ENCODE data around the gene MRPL44. TPM values are rescaled to one million over a fixed set of nuclear protein-coding genes. Genes with fewer than 3 reads are reported as not detected.

Gene MRPL44
- total and polyA plus RNA-seq, 11 donors: 20.7 to 54.2 (median 38.2) TPM

DNA sequence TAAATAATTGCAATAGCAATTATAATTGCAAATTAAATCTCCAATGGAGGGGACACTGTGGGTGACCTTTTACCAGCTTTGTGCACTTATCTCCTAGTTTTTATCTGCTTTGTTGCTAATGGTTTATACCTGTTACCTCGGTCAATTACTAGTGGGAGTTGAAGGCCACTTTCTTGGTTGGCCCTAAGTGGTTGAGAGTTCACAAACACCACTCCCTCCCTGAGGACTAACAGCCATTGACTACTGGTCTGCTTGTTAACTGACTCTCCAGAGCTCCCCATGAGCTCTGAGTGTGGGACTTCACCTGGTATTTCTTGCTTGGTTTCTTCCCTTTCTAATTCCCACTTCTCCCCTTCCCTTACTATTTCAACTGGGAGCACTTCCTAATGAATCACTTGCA is 54.6 kb downstream of the MRPL44 start:
- WGBS, 4 donors: 78 to 91% (median 85%) methylated on average over 1 of the region's 1 CpG
- Histone ChIP-seq H3K27me3 (no peaks in the 10 kb centered on the region), H3K9me3 (no peaks in the 10 kb centered on the region), H3K36me3 (no peaks in the 10 kb centered on the region), H3K27ac (no peak overlapping the region), H3K4me1 (peaks cover 0 to 16% (median 0%) of the 10 kb centered on the region in 12 donors), H3K4me3 (no peak overlapping the region)
- intact Hi-C loops (cut with DNase I): no loop called here
- ATAC-seq (no peak), DNase-seq (no peak)
- TF ChIP-seq POLR2A (IDR thresholded peaks at IDR 0.05): no peak
- TF ChIP-seq, protein P1, sequence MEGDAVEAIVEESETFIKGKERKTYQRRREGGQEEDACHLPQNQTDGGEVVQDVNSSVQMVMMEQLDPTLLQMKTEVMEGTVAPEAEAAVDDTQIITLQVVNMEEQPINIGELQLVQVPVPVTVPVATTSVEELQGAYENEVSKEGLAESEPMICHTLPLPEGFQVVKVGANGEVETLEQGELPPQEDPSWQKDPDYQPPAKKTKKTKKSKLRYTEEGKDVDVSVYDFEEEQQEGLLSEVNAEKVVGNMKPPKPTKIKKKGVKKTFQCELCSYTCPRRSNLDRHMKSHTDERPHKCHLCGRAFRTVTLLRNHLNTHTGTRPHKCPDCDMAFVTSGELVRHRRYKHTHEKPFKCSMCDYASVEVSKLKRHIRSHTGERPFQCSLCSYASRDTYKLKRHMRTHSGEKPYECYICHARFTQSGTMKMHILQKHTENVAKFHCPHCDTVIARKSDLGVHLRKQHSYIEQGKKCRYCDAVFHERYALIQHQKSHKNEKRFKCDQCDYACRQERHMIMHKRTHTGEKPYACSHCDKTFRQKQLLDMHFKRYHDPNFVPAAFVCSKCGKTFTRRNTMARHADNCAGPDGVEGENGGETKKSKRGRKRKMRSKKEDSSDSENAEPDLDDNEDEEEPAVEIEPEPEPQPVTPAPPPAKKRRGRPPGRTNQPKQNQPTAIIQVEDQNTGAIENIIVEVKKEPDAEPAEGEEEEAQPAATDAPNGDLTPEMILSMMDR (IDR thresholded peaks at IDR 0.05): no peak

DNA sequence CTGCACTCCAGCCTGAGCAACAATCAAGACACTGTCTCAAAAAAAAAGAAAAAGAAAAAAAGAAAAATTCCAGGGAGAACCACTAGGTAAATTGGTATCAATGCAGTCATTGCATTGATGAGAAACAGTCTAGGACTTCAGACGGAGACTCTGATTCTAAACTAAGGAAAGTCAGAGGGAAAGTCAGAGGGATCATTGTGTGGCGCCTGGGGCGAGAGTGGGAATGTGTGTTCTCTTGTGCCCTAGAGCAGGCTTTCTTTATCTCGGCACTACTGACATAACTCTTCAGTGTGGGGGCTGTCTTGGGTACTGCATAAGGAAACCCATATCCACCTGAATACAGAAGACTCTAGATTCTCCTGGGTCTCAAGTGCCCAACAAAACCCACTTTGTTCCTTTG is 57.1 kb downstream of the MRPL44 start:
- ATAC-seq (no peak), DNase-seq (no peak)
- Histone ChIP-seq H3K27me3 (no peaks in the 10 kb centered on the region), H3K9me3 (no peaks in the 10 kb centered on the region), H3K27ac (no peak overlapping the region), H3K4me3 (no peak overlapping the region), H3K36me3 (no peaks in the 10 kb centered on the region), H3K4me1 (peaks cover 0 to 6% (median 0%) of the 10 kb centered on the region in 12 donors)
- intact Hi-C loops (cut with DNase I): no loop called here
- 74 to 81% (median 77%) methylated on average over 4 of the region's 4 CpGs for WGBS, 4 donors
- TF ChIP-seq, protein P1 (IDR thresholded peaks at IDR 0.05): no peak
- TF ChIP-seq POLR2A (IDR thresholded peaks at IDR 0.05): no peak

DNA sequence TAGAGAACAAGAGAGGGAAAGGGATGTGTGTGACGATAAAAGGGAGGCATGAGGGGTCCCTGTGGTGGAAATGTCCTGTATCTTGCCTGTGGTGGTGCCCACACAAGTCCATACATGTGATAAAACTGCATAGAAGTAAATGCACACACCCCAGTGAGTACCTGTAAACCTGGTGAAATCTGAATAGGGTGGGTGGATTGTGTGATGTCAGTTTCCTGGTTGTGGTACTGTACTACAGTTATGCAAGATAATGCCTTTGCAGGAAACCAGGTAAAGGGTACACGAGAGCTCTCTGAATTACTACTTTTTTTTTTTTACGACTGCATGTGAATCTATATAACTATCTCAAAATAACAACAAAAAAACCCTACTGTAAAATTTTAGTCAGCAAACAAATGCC is 59.7 kb downstream of the MRPL44 start:
- Histone ChIP-seq H3K27me3 (no peaks in the 10 kb centered on the region), H3K36me3 (no peaks in the 10 kb centered on the region), H3K4me1 (no peaks in the 10 kb centered on the region), H3K4me3 (no peak overlapping the region), H3K27ac (no peak overlapping the region), H3K9me3 (no peaks in the 10 kb centered on the region)
- no peak for TF ChIP-seq POLR2A (IDR thresholded peaks at IDR 0.05)
- TF ChIP-seq, protein P1 (IDR thresholded peaks at IDR 0.05): no peak
- DNase-seq (no peak), ATAC-seq (no peak)
- intact Hi-C loops (cut with DNase I): no loop called here
- WGBS, 4 donors: 59 to 83% (median 61%) methylated on average over 3 of the region's 3 CpGs

Other genes with a start within 250 kb of the MRPL44 start
- gene AP1S3, start 119.9 kb upstream of the MRPL44 start, total RNA-seq: 1 to 10 TPM in 3 of 9 donors, under 1 TPM in 5, not detected in 1; 0.31 to 3.4 (median 0.66) TPM
- under 1 TPM; 0.08 to 0.11 TPM for gene AP1S3, start 119.9 kb upstream of the MRPL44 start, polyA plus RNA-seq
- gene WDFY1, start 12.1 kb upstream of the MRPL44 start, total RNA-seq: 10 to 100 TPM; 13.2 to 30.5 (median 14.3) TPM
- gene WDFY1, start 12.1 kb upstream of the MRPL44 start, polyA plus RNA-seq: 10 to 100 TPM in 1 of 2 donors, 1 to 10 TPM in 1; 5.6 to 12.7 TPM
- 10 to 100 TPM; 10.7 to 61.7 (median 22.1) TPM for gene SERPINE2, start 81.8 kb downstream of the MRPL44 start, total RNA-seq
- 10 to 100 TPM in 1 of 2 donors, 1 to 10 TPM in 1; 9.3 to 28.3 TPM for gene SERPINE2, start 81.8 kb downstream of the MRPL44 start, polyA plus RNA-seq

All from heart left ventricle (tissue), 16 donors.